ENCODE results near the gene SMYD3. TPM values are rescaled to one million over a fixed set of nuclear protein-coding genes. Genes with fewer than 3 reads are reported as not detected.

The SMYD3 gene
- total and polyA plus RNA-seq, 9 of the 15 experiments (the other 6 are each of a cell fraction or from before 2014, with no cell fraction given) = 128 to 440 (median 197) TPM

- TF ChIP-seq ZNF280B (CRISPR knock-in tag; IDR thresholded peaks at IDR 0.05) (no peak), AFF4 (CRISPR knock-in tag; IDR thresholded peaks at IDR 0.05) (no peak), ZNF274 (IDR thresholded peaks at IDR 0.05; ENCODE audit: borderline replicate concordance, low read depth, low read length) (no peak), ZMIZ1 (IDR thresholded peaks at IDR 0.05; ENCODE audit: low read depth in 2 of 2, low read length in 2 of 2) (no peak), ZNF316 (IDR thresholded peaks at IDR 0.05) (peak; percentile 24; the same call in 1 of the 2 replicates), RAD51 (IDR thresholded peaks at IDR 0.05; ENCODE audit: borderline replicate concordance, low read depth) (no peak), CHAMP1 (IDR thresholded peaks at IDR 0.05) (no peak), ZNF253 (CRISPR knock-in tag; conservative IDR thresholded peaks at IDR 0.05) (no peak), KDM4B (IDR thresholded peaks at IDR 0.05; ENCODE audit: borderline replicate concordance in 2 of 2, low read depth in 1 of 2) (no peak), KDM1A (IDR thresholded peaks at IDR 0.05) (no peak), ELF1 (tag; IDR thresholded peaks at IDR 0.05) (no peak; the same call in 1 of the 2 replicates), NELFE (IDR thresholded peaks at IDR 0.05; ENCODE audit: insufficient read depth, insufficient read length) (no peak), CTBP1 (IDR thresholded peaks at IDR 0.05; ENCODE audit: borderline replicate concordance) (no peak), ZNF41 (CRISPR knock-in tag; conservative IDR thresholded peaks at IDR 0.05) (no peak)
These were observed 319.2 kb downstream of the SMYD3 start (continued) for GRCh38 chr1:246187834-246188372.

Measured in K562 (cell line).